Measurements from ENCODE around the gene COMMD1.
"Not testable (repeated sequence)": the region's sequence is repeated elsewhere in the genome, so short reads cannot be mapped to it uniquely, and the experiment has no call there.

Gene COMMD1

GRCh38 chr2:62099523-62100175, 194.2 kb downstream of the COMMD1 start:
- H3K9ac ChIP-seq (ENCODE audit: low read length): no peak overlapping the region
- no peaks in the 10 kb centered on the region for H3K9me3 ChIP-seq (ENCODE audit: low read length)
- no peaks in the 10 kb centered on the region for H3K27me3 ChIP-seq (ENCODE audit: control insufficient read depth in 1 of 2, insufficient read depth in 2 of 2, low read length in 2 of 2)
- H3K27ac ChIP-seq (ENCODE audit: low read depth, low read length): no peak overlapping the region
- no peaks in the 10 kb centered on the region for H3K36me3 ChIP-seq (ENCODE audit: insufficient read depth, low read length)
- no peak overlapping the region for H3K4me3 ChIP-seq (ENCODE audit: low read depth in 1 of 2, low read length in 2 of 2)
- no peaks in the 10 kb centered on the region for H3K4me1 ChIP-seq (ENCODE audit: insufficient read depth, low read length)

- Histone ChIP-seq H3K9me3 (ENCODE audit: low read length) (no peaks in the 10 kb centered on the region), H3K4me1 (ENCODE audit: insufficient read depth, low read length) (no peaks in the 10 kb centered on the region), H3K4me3 (ENCODE audit: low read depth in 1 of 2, low read length in 2 of 2) (no peak overlapping the region), H3K9ac (ENCODE audit: low read length) (no peak overlapping the region), H3K27ac (ENCODE audit: low read depth, low read length) (no peak overlapping the region), H3K27me3 (ENCODE audit: control insufficient read depth in 1 of 2, insufficient read depth in 2 of 2, low read length in 2 of 2) (no peaks in the 10 kb centered on the region), H3K36me3 (ENCODE audit: insufficient read depth, low read length) (no peaks in the 10 kb centered on the region)
Observed at GRCh38 chr2:62101886-62102285, 196.4 kb downstream of the COMMD1 start.

GRCh38 chr2:62102402-62102920, 197.0 kb downstream of the COMMD1 start:
- no peaks in the 10 kb centered on the region for H3K4me1 ChIP-seq (ENCODE audit: insufficient read depth, low read length)
- H3K9ac ChIP-seq (ENCODE audit: low read length): no peak overlapping the region
- H3K36me3 ChIP-seq (ENCODE audit: insufficient read depth, low read length): no peaks in the 10 kb centered on the region
- no peak overlapping the region for H3K4me3 ChIP-seq (ENCODE audit: low read depth in 1 of 2, low read length in 2 of 2)
- no peak overlapping the region for H3K27ac ChIP-seq (ENCODE audit: low read depth, low read length)
- H3K27me3 ChIP-seq (ENCODE audit: control insufficient read depth in 1 of 2, insufficient read depth in 2 of 2, low read length in 2 of 2): no peaks in the 10 kb centered on the region
- no peaks in the 10 kb centered on the region for H3K9me3 ChIP-seq (ENCODE audit: low read length)

GRCh38 chr2:62109554-62109953, 204.1 kb downstream of the COMMD1 start:
- Histone ChIP-seq H3K4me3 (ENCODE audit: low read depth in 1 of 2, low read length in 2 of 2) (no peak overlapping the region), H3K36me3 (ENCODE audit: insufficient read depth, low read length) (no peaks in the 10 kb centered on the region), H3K27me3 (ENCODE audit: control insufficient read depth in 1 of 2, insufficient read depth in 2 of 2, low read length in 2 of 2) (no peaks in the 10 kb centered on the region), H3K4me1 (ENCODE audit: insufficient read depth, low read length) (peaks cover 19% of the 10 kb centered on the region), H3K9me3 (ENCODE audit: low read length) (no peaks in the 10 kb centered on the region), H3K27ac (ENCODE audit: low read depth, low read length) (no peak overlapping the region), H3K9ac (ENCODE audit: low read length) (no peak overlapping the region)

GRCh38 chr2:62110415-62111025, 205.0 kb downstream of the COMMD1 start:
- Histone ChIP-seq H3K27me3 (ENCODE audit: control insufficient read depth in 1 of 2, insufficient read depth in 2 of 2, low read length in 2 of 2) (no peaks in the 10 kb centered on the region), H3K4me3 (ENCODE audit: low read depth in 1 of 2, low read length in 2 of 2) (no peak overlapping the region), H3K36me3 (ENCODE audit: insufficient read depth, low read length) (no peaks in the 10 kb centered on the region), H3K9ac (ENCODE audit: low read length) (no peak overlapping the region), H3K27ac (ENCODE audit: low read depth, low read length) (no peak overlapping the region), H3K4me1 (ENCODE audit: insufficient read depth, low read length) (peaks cover 25% of the 10 kb centered on the region), H3K9me3 (ENCODE audit: low read length) (no peaks in the 10 kb centered on the region)

- H3K27ac ChIP-seq (ENCODE audit: low read depth, low read length): no peak overlapping the region
- H3K4me1 ChIP-seq (ENCODE audit: insufficient read depth, low read length): peaks cover 25% of the 10 kb centered on the region
- no peak overlapping the region for H3K4me3 ChIP-seq (ENCODE audit: low read depth in 1 of 2, low read length in 2 of 2)
- no peaks in the 10 kb centered on the region for H3K27me3 ChIP-seq (ENCODE audit: control insufficient read depth in 1 of 2, insufficient read depth in 2 of 2, low read length in 2 of 2)
- H3K36me3 ChIP-seq (ENCODE audit: insufficient read depth, low read length): no peaks in the 10 kb centered on the region
- H3K9ac ChIP-seq (ENCODE audit: low read length): no peak overlapping the region
- H3K9me3 ChIP-seq (ENCODE audit: low read length): no peaks in the 10 kb centered on the region
Observed at GRCh38 chr2:62112179-62112578, 206.7 kb downstream of the COMMD1 start.

GRCh38 chr2:62114564-62114963, 209.1 kb downstream of the COMMD1 start:
- Histone ChIP-seq H3K4me3 (ENCODE audit: low read depth in 1 of 2, low read length in 2 of 2) (no peak overlapping the region), H3K9me3 (ENCODE audit: low read length) (no peaks in the 10 kb centered on the region), H3K27ac (ENCODE audit: low read depth, low read length) (no peak overlapping the region), H3K36me3 (ENCODE audit: insufficient read depth, low read length) (no peaks in the 10 kb centered on the region), H3K27me3 (ENCODE audit: control insufficient read depth in 1 of 2, insufficient read depth in 2 of 2, low read length in 2 of 2) (no peaks in the 10 kb centered on the region), H3K9ac (ENCODE audit: low read length) (no peak overlapping the region), H3K4me1 (ENCODE audit: insufficient read depth, low read length) (peaks cover 25% of the 10 kb centered on the region)

GRCh38 chr2:62116983-62117382, 211.5 kb downstream of the COMMD1 start:
- Histone ChIP-seq H3K36me3 (ENCODE audit: insufficient read depth, low read length) (no peaks in the 10 kb centered on the region), H3K4me3 (ENCODE audit: low read depth in 1 of 2, low read length in 2 of 2) (no peak overlapping the region), H3K9ac (ENCODE audit: low read length) (no peak overlapping the region), H3K27me3 (ENCODE audit: control insufficient read depth in 1 of 2, insufficient read depth in 2 of 2, low read length in 2 of 2) (no peaks in the 10 kb centered on the region), H3K4me1 (ENCODE audit: insufficient read depth, low read length) (peaks cover 16% of the 10 kb centered on the region), H3K27ac (ENCODE audit: low read depth, low read length) (no peak overlapping the region), H3K9me3 (ENCODE audit: low read length) (no peaks in the 10 kb centered on the region)

- Histone ChIP-seq H3K4me1 (ENCODE audit: insufficient read depth, low read length) (peaks cover 18% of the 10 kb centered on the region), H3K36me3 (ENCODE audit: insufficient read depth, low read length) (no peaks in the 10 kb centered on the region), H3K4me3 (ENCODE audit: low read depth in 1 of 2, low read length in 2 of 2) (no peak overlapping the region), H3K27ac (ENCODE audit: low read depth, low read length) (no peak overlapping the region), H3K9me3 (ENCODE audit: low read length) (no peaks in the 10 kb centered on the region), H3K9ac (ENCODE audit: low read length) (no peak overlapping the region), H3K27me3 (ENCODE audit: control insufficient read depth in 1 of 2, insufficient read depth in 2 of 2, low read length in 2 of 2) (no peaks in the 10 kb centered on the region)
Observed at GRCh38 chr2:62118160-62118559, 212.7 kb downstream of the COMMD1 start.

GRCh38 chr2:62119311-62119974, 214.0 kb downstream of the COMMD1 start:
- Histone ChIP-seq H3K27me3 (ENCODE audit: control insufficient read depth in 1 of 2, insufficient read depth in 2 of 2, low read length in 2 of 2) (no peaks in the 10 kb centered on the region), H3K4me3 (ENCODE audit: low read depth in 1 of 2, low read length in 2 of 2) (no peak overlapping the region), H3K4me1 (ENCODE audit: insufficient read depth, low read length) (peaks cover 16% of the 10 kb centered on the region), H3K9ac (ENCODE audit: low read length) (no peak overlapping the region), H3K9me3 (ENCODE audit: low read length) (no peaks in the 10 kb centered on the region), H3K36me3 (ENCODE audit: insufficient read depth, low read length) (no peaks in the 10 kb centered on the region), H3K27ac (ENCODE audit: low read depth, low read length) (no peak overlapping the region)

- not testable (repeated sequence) for H3K27ac ChIP-seq (ENCODE audit: low read depth, low read length); H3K9ac ChIP-seq (ENCODE audit: low read length); H3K9me3 ChIP-seq (ENCODE audit: low read length); H3K27me3 ChIP-seq (ENCODE audit: control insufficient read depth in 1 of 2, insufficient read depth in 2 of 2, low read length in 2 of 2); H3K4me1 ChIP-seq (ENCODE audit: insufficient read depth, low read length); H3K36me3 ChIP-seq (ENCODE audit: insufficient read depth, low read length); H3K4me3 ChIP-seq (ENCODE audit: low read depth in 1 of 2, low read length in 2 of 2)
Observed at GRCh38 chr2:62126239-62126638, 220.8 kb downstream of the COMMD1 start.
